K562 (cell line): ENCODE results near the gene SPTBN4. TPM values are rescaled to one million over a fixed set of nuclear protein-coding genes. Genes with fewer than 3 reads are reported as not detected.

Experiments
- ARID1B ChIP-seq: fragments of 450-650 bp; IDR thresholded peaks from 2 replicates; pipeline ENCODE4 v1.6.1; 2016; ENCODE audit warnings: antibody characterized with exemption, mild to moderate bottlenecking, inconsistent platforms
- BDP1 ChIP-seq: IDR thresholded peaks from 3 replicates; pipeline ENCODE4 v1.6.1; 2011; ENCODE audit not compliant: insufficient read length, insufficient read depth
- KDM1A ChIP-seq, 2 experiments: fragments of 450-650 bp; IDR thresholded peaks; 2 replicates each; pipeline ENCODE4 v1.6.1; 2016; ENCODE audit warnings: mild to moderate bottlenecking in 2 of 2
- MBD2 ChIP-seq: sonication (generic); IDR thresholded peaks from 2 replicates; pipeline ENCODE4 v1.6.1; 2016; ENCODE audit warnings: low read depth, borderline replicate concordance
- MYBL2 ChIP-seq, 2 experiments: fragments of 450-650 bp in 1 of 2; sonication (generic) in 1 of 2; formaldehyde crosslinking in 1 of 2; IDR thresholded peaks; 2 replicates each; pipeline versions ENCODE4 v1.6.1 to v1.8.1; 2017 to 2022; ENCODE audit warnings: borderline replicate concordance in 1 of 2, inconsistent platforms in 1 of 2, low read depth in 1 of 2, mild to moderate bottlenecking in 1 of 2, missing genetic modification reagents in 1 of 2, moderate library complexity in 1 of 2
- NR2F6 ChIP-seq: fragments of 450-650 bp; formaldehyde crosslinking; IDR thresholded peaks from 2 replicates; pipeline ENCODE4 v1.4.0; 2020; ENCODE audit warnings: mild to moderate bottlenecking
- NR3C1 ChIP-seq: sonication (generic); formaldehyde crosslinking; IDR thresholded peaks from 2 replicates; pipeline ENCODE4 v1.8.1; 2022; ENCODE audit warnings: missing genetic modification reagents
- POLR2AphosphoS2 ChIP-seq: IDR thresholded peaks from 2 replicates; pipeline ENCODE4 v1.6.1; 2012; ENCODE audit warnings: low read length, improper control_type of control experiment
- PURB ChIP-seq: sonication (generic); formaldehyde crosslinking; IDR thresholded peaks from 2 replicates; pipeline ENCODE4 v1.9.0; 2021; ENCODE audit warnings: low read depth, mild to moderate bottlenecking, missing genetic modification reagents
- REST ChIP-seq, 2 experiments: fragments of 450-650 bp; formaldehyde crosslinking in 1 of 2; IDR thresholded peaks; 2 replicates each; pipeline versions ENCODE4 v1.4.0 to v1.6.1; 2014 to 2020; ENCODE audit warnings: mild to moderate bottlenecking in 2 of 2, borderline replicate concordance in 1 of 2, low read depth in 1 of 2
- STAT6 ChIP-seq: sonication (generic); formaldehyde crosslinking; IDR thresholded peaks from 2 replicates; pipeline ENCODE4 v1.8.1; 2023; ENCODE audit warnings: mild to moderate bottlenecking, missing genetic modification reagents
- TEAD2 ChIP-seq: fragments of 450-650 bp; IDR thresholded peaks from 2 replicates; pipeline ENCODE4 v1.6.1; 2016; ENCODE audit warnings: missing genetic modification characterization, control low read depth, missing compliant biosample characterization
- U2AF1 ChIP-seq: fragments of 200-400 bp; formaldehyde crosslinking; optimal IDR thresholded peaks from 2 replicates; pipeline ENCODE3; 2017; ENCODE audit warnings: mild to moderate bottlenecking, low read depth, low read length, moderate library complexity
- XRCC3 ChIP-seq: fragments of 450-650 bp; IDR thresholded peaks from 2 replicates; pipeline ENCODE4 v1.6.1; 2017; ENCODE audit warnings: mild to moderate bottlenecking, moderate library complexity
- ZBTB5 ChIP-seq: fragments of 450-650 bp; IDR thresholded peaks from 2 replicates; pipeline ENCODE4 v1.6.1; 2017; ENCODE audit warnings: antibody characterized with exemption
- ZNF175 ChIP-seq: fragments of 200-800 bp; sonication (Bioruptor generic); IDR thresholded peaks from 2 replicates; pipeline ENCODE4 v1.6.1; 2016; ENCODE audit warnings: low read depth, mild to moderate bottlenecking, missing genetic modification characterization, missing compliant biosample characterization
- polyA plus RNA-seq, 8 experiments: library from polyadenylated mRNA; depleted of rRNA in 4 of 8; stranded (reverse) in 5 of 8; unstranded in 3 of 8; fragments of >200 nt; fragmentation: Nextera tagmentation in 2 of 8; fragmentation: Illumina TruSeq in 1 of 8; extraction: Ambion mirVana in 2 of 8; extraction: Trizol in 1 of 8; gene quantifications; 2 replicates each; pipeline versions ENCODE4 v1.2.1 to v1.2.3, GENCODE V29; 2011 to 2014; ENCODE audit warnings: inconsistent platforms in 1 of 8, missing spikeins in 1 of 8
- total RNA-seq, 7 experiments: library from RNA; depleted of rRNA in 6 of 7; stranded (reverse); fragments of >200 nt in 6 of 7; fragmentation: Illumina TruSeq in 2 of 7; extraction: Trizol in 2 of 7; gene quantifications; 2 replicates each; pipeline versions ENCODE4 v1.2.1 to v1.2.3, GENCODE V29; 2011 to 2021; ENCODE audit warnings: low replicate concordance in 1 of 7

The SPTBN4 gene
- total and polyA plus RNA-seq, 9 of the 15 experiments (the other 6 are each of a cell fraction or from before 2014, with no cell fraction given), result 0.01 to 1.5 (median 0.86) TPM

GRCh38 chr19:40465025-40465556 is 1.7 kb upstream of the SPTBN4 start (continued):
- TF ChIP-seq ZBTB5 (no peak), TEAD2 (tag) (no peak), STAT6 (no peak), NR3C1 (no peak), KDM1A (IDR thresholded peaks at IDR 0.05) (peak; percentile 91 to 96), MYBL2 (IDR thresholded peaks at IDR 0.05; ENCODE audit: low read depth) (peak; percentile 66), MYBL2 (CRISPR knock-in tag; IDR thresholded peaks at IDR 0.05; ENCODE audit: borderline replicate concordance) (no peak), PURB (CRISPR knock-in tag) (no peak), U2AF1 (no peak), XRCC3 (no peak), ZNF175 (CRISPR knock-in tag) (no peak), BDP1 (no peak), MBD2 (no peak), POLR2AphosphoS2 (no peak), ARID1B (no peak), NR2F6 (CRISPR knock-in tag) (no peak), REST (IDR thresholded peaks at IDR 0.05; ENCODE audit: borderline replicate concordance) (no peak), REST (CRISPR knock-in tag; IDR thresholded peaks at IDR 0.05; ENCODE audit: low read depth) (no peak)
